Colonic mucosa (tissue), 4 donors: ENCODE results near the gene PRKAG2. TPM values are rescaled to one million over a fixed set of nuclear protein-coding genes. Genes with fewer than 3 reads are reported as not detected.

ENCODE experiments used
- DNase-seq: peaks from one replicate; pipeline ENCODE4 v3.0.0-alpha.2; 2020
- H3K27ac ChIP-seq: fragments of 200-600 bp; one replicate; pipeline ENCODE4 v1.8.0; 2021
- H3K27me3 ChIP-seq: fragments of 200-600 bp; one replicate; pipeline ENCODE4 v1.8.0; 2021
- H3K36me3 ChIP-seq: fragments of 200-600 bp; one replicate; pipeline ENCODE4 v1.8.0; 2021
- H3K4me1 ChIP-seq: fragments of 200-600 bp; one replicate; pipeline ENCODE4 v1.8.0; 2021; ENCODE audit warnings: mild to moderate bottlenecking
- H3K4me3 ChIP-seq: fragments of 200-600 bp; one replicate; pipeline ENCODE4 v1.8.0; 2021
- H3K9ac ChIP-seq, 2 donors: one replicate each; pipeline ENCODE4 v1.7.0; 2013; ENCODE audit warnings: control low read depth in 2 of 2, low read depth in 2 of 2, low read length in 2 of 2
- H3K9me3 ChIP-seq: fragments of 200-600 bp; one replicate; pipeline ENCODE4 v1.8.0; 2021
- CTCF ChIP-seq: fragments of 200-600 bp; IDR thresholded peaks from one replicate; pipeline ENCODE4 v1.8.0; 2022; ENCODE audit warnings: antibody characterized with exemption, mild to moderate bottlenecking
- intact Hi-C: fragments of 100-400 bp; cut with DNase I; formaldehyde crosslinking; loops from one replicate; pipeline ENCODE4 v1.14.1; 2022
- total RNA-seq, 2 donors: library from RNA; stranded (reverse); fragmentation: NEBNext Ultra II Directional in 1 of 2; extraction: Animal tissue kit (Norgen Biotek cat#: 25700) in 1 of 2; gene quantifications; one replicate each; pipeline ENCODE4 v1.2.1, GENCODE V29; 2021
- donor health status: healthy.
- donor health status: DM: no; HTN: no; CAD: no.
- donor health status: DM: no; HTN: no; CAD: no.

Gene PRKAG2
- total RNA-seq, 2 donors from 2014 or later = 36.3 to 42.0 TPM

- no peak for TF ChIP-seq CTCF
- no peak overlapping the region for H3K27ac ChIP-seq
- no peak overlapping the region for H3K9ac ChIP-seq
- no peaks in the 10 kb centered on the region for H3K27me3 ChIP-seq
- DNase-seq = no peak
- H3K9me3 ChIP-seq = no peaks in the 10 kb centered on the region
- H3K4me1 ChIP-seq = no peaks in the 10 kb centered on the region
- H3K36me3 ChIP-seq = no peaks in the 10 kb centered on the region
- H3K4me3 ChIP-seq = no peak overlapping the region
- intact Hi-C loops = no loop called here
These were observed 43.7 kb downstream of the PRKAG2 start for GRCh38 chr7:151833213-151833651.

- Histone ChIP-seq H3K27ac (no peak overlapping the region), H3K9me3 (no peaks in the 10 kb centered on the region), H3K4me1 (no peaks in the 10 kb centered on the region), H3K4me3 (no peak overlapping the region), H3K27me3 (no peaks in the 10 kb centered on the region), H3K36me3 (no peaks in the 10 kb centered on the region), H3K9ac (no peak overlapping the region)
- intact Hi-C loops = no loop called here
- no peak for TF ChIP-seq CTCF
- no peak for DNase-seq
These were observed 44.3 kb downstream of the PRKAG2 start for GRCh38 chr7:151832656-151833055.

DNA sequence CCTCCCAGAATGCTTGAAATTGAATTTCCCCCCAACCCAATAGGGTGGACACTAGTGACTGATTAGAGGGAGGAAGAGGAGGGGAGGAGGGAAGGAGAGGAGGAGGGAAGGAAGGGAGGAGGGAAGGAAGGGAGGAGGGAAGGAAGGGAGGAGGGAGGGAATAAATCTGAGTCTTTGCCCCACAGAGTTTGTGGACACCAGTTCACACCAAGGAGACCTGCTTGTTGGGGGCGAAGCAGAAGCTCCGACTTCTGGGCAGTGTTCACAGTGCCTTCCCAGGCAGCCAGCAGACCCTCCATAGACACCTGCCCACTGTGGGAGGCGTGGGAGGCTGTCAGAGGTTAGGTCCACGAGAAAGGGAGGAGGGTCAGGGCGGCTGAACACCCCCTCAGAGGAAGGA, 44.8 kb downstream of the PRKAG2 start:
- H3K4me1 ChIP-seq = no peaks in the 10 kb centered on the region
- no peak for DNase-seq
- H3K9me3 ChIP-seq = no peaks in the 10 kb centered on the region
- H3K36me3 ChIP-seq = no peaks in the 10 kb centered on the region
- no peak for TF ChIP-seq CTCF
- no peak overlapping the region for H3K9ac ChIP-seq
- intact Hi-C loops = no loop called here
- H3K4me3 ChIP-seq = no peak overlapping the region
- no peaks in the 10 kb centered on the region for H3K27me3 ChIP-seq
- H3K27ac ChIP-seq = no peak overlapping the region

GRCh38 chr7:151831606-151832005, 45.3 kb downstream of the PRKAG2 start:
- no peak overlapping the region for H3K4me3 ChIP-seq
- H3K9ac ChIP-seq = no peak overlapping the region
- TF ChIP-seq CTCF = no peak
- no peaks in the 10 kb centered on the region for H3K36me3 ChIP-seq
- H3K9me3 ChIP-seq = no peaks in the 10 kb centered on the region
- no peak for DNase-seq
- H3K27ac ChIP-seq = no peak overlapping the region
- H3K4me1 ChIP-seq = no peaks in the 10 kb centered on the region
- intact Hi-C loops = no loop called here
- H3K27me3 ChIP-seq = no peaks in the 10 kb centered on the region

DNA sequence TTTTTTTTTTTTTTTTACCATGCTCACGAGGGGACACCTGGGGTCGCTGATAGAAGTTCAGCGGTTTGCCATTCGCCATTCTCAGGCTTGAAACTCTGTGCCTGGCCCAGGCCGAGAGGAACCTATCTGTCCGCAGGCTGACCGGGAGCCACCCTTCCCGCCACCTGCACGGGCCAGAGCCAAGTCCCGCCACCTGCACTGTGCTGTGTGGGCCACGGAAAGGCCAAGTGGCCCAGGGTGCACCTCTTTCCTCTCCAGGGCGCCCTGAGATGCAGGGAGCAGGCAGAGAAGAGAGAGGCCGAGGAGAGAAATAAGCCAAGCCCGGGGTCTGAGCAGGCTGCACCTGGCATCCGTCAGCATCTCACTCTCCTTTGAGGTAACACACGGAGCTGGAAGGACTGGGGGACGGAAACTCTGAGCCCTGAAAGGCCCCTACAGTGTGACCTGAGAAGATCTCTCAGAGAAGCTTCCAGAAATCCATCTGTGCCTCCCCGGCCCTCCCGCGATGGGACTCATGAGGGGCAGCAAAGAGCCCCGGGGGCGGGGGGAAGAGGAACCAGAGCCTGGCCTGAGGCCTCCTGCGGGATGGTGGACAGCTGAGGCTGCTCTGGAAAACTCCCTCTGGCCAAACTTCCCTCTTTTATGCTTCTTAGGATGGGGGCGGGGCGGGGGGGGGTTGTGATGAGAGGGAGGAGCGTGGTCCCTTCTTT, 46.6 kb downstream of the PRKAG2 start:
- Histone ChIP-seq H3K4me3 (no peak overlapping the region), H3K9ac (no peak overlapping the region), H3K27me3 (no peaks in the 10 kb centered on the region), H3K4me1 (no peaks in the 10 kb centered on the region), H3K36me3 (no peaks in the 10 kb centered on the region), H3K27ac (no peak overlapping the region), H3K9me3 (no peaks in the 10 kb centered on the region)
- intact Hi-C loops = no loop called here
- no peak for TF ChIP-seq CTCF
- no peak for DNase-seq
